HCT116 (cell line): ENCODE measurements around the gene MACROH2A2. TPM values are rescaled to one million over a fixed set of nuclear protein-coding genes. Genes with fewer than 3 reads are reported as not detected.

Experiments used
- ATAC-seq: fragments of 200-7000 bp; cut with Tn5 transposase; 2 replicates; pipeline ENCODE4 v1.9.1; 2020; ENCODE audit warnings: mild to moderate bottlenecking, moderate library complexity
- BruUV-seq: library from RNA; stranded (reverse); fragments of 400-500 nt; replicated peaks from 2 replicates; lab custom pipeline; 2021; lab: Mats Ljungman, UMichigan
- CTCF ChIA-PET: fragments of 300-600 bp; sonication (Branson Sonifier 250); formaldehyde crosslinking; loops from one replicate; lab custom pipeline; 2021; ENCODE audit warnings: antibody characterized with exemption; lab: Charles Lee
- POLR2A ChIA-PET: fragments of 300-600, 350-600 bp; sonication (Branson Sonifier 250); formaldehyde crosslinking; loops from one replicate; lab custom pipeline; 2021; ENCODE audit warnings: antibody characterized with exemption; lab: Charles Lee
- RAD21 ChIA-PET, 2 experiments: fragments of 300-600 bp; sonication (Branson Sonifier 250); formaldehyde crosslinking; loops; one replicate each; lab custom pipeline; 2023; ENCODE audit warnings: low total read pairs in 2 of 2; ENCODE audit not compliant: uncharacterized antibody in 2 of 2, unreplicated experiment in 2 of 2, low non-redundant PET in 1 of 2; lab: Charles Lee
- DNase-seq: peaks from one replicate; pipeline ENCODE4 v3.0.0-alpha.2; 2010; ENCODE audit warnings: low read depth, low spot score
- H2AFZ ChIP-seq: fragments of 200-600 bp; shearing (Covaris generic), sonication (generic); 2 replicates; pipeline ENCODE4 v1.6.1; 2017; ENCODE audit warnings: low read depth, mixed run types, mixed read lengths, antibody characterized with exemption, low read length; ENCODE audit not compliant: poor library complexity, severe bottlenecking
- H3K27ac ChIP-seq: 2 replicates; pipeline ENCODE4 v1.5.1; 2012; ENCODE audit warnings: low read depth, low read length
- H3K27me3 ChIP-seq: fragments of 200-600 bp; sonication (generic); 2 replicates; pipeline ENCODE4 v1.6.1; 2016; ENCODE audit warnings: mixed run types, low read length, mixed read lengths; ENCODE audit not compliant: insufficient read depth
- H3K36me3 ChIP-seq, 2 experiments: fragments of 200-500 bp in 1 of 2; fragments of 200-600 bp in 1 of 2; sonication (Bioruptor generic) in 1 of 2; sonication (generic) in 1 of 2; 2 replicates each; pipeline versions ENCODE4 v1.5.1 to v1.6.1; 2014 to 2016; ENCODE audit warnings: low read length in 2 of 2, inconsistent platforms in 1 of 2, mixed read lengths in 1 of 2, mixed run types in 1 of 2; ENCODE audit not compliant: insufficient read depth in 2 of 2, control insufficient read depth in 1 of 2
- H3K4me1 ChIP-seq, 2 experiments: fragments of 200-600 bp in 1 of 2; sonication (generic) in 1 of 2; 2 replicates each; pipeline versions ENCODE4 v1.5.1 to v1.6.1; 2012 to 2017; ENCODE audit warnings: low read length in 2 of 2, inconsistent platforms in 1 of 2, mild to moderate bottlenecking in 1 of 2, mixed read lengths in 1 of 2, mixed run types in 1 of 2, moderate library complexity in 1 of 2; ENCODE audit not compliant: insufficient read depth in 2 of 2, control insufficient read depth in 1 of 2
- H3K4me2 ChIP-seq: fragments of 200-600 bp; sonication (generic); 2 replicates; pipeline ENCODE4 v1.6.1; 2017; ENCODE audit warnings: mixed run types, low read length, mixed read lengths
- H3K4me3 ChIP-seq, 2 experiments: fragments of 200-600 bp in 1 of 2; sonication (generic) in 1 of 2; replicated peaks in 1 of 2; 2 replicates each; pipeline ENCODE4 v1.5.1; 2011 to 2016; ENCODE audit warnings: low read length in 2 of 2, control low read depth in 1 of 2, low read depth in 1 of 2, mild to moderate bottlenecking in 1 of 2, mixed read lengths in 1 of 2, mixed run types in 1 of 2
- H3K79me2 ChIP-seq: fragments of 200-600 bp; sonication (generic); 2 replicates; pipeline ENCODE4 v1.6.1; 2017; ENCODE audit warnings: mild to moderate bottlenecking, mixed run types, low read length, moderate library complexity, mixed read lengths; ENCODE audit not compliant: insufficient read depth
- H3K9ac ChIP-seq: fragments of 200-600 bp; sonication (generic); 2 replicates; pipeline ENCODE4 v1.6.1; 2016; ENCODE audit warnings: low read length, mixed read lengths
- H3K9me2 ChIP-seq: fragments of 200-600 bp; sonication (generic), shearing (Covaris generic); 2 replicates; pipeline ENCODE4 v1.6.1; 2017; ENCODE audit warnings: mixed run types, mild to moderate bottlenecking, moderate library complexity; ENCODE audit not compliant: insufficient read depth
- H3K9me3 ChIP-seq, 2 experiments: fragments of 200-500 bp in 1 of 2; fragments of 200-600 bp in 1 of 2; sonication (Bioruptor generic) in 1 of 2; sonication (generic) in 1 of 2; 2 replicates each; pipeline ENCODE4 v1.6.1; 2014 to 2017; ENCODE audit warnings: low read length in 2 of 2, mixed read lengths in 2 of 2, inconsistent platforms in 1 of 2, low read depth in 1 of 2, mild to moderate bottlenecking in 1 of 2, mixed run types in 1 of 2, moderate library complexity in 1 of 2; ENCODE audit not compliant: control insufficient read depth in 1 of 2, insufficient read depth in 1 of 2
- H4K20me1 ChIP-seq: fragments of 200-600 bp; sonication (generic), shearing (Covaris generic); 2 replicates; pipeline ENCODE4 v1.6.1; 2017; ENCODE audit warnings: mixed run types, mild to moderate bottlenecking, moderate library complexity; ENCODE audit not compliant: insufficient read depth
- CEBPB ChIP-seq: IDR thresholded peaks from 2 replicates; pipeline ENCODE4 v1.6.1; 2012; ENCODE audit warnings: low read depth
- EGR1 ChIP-seq: IDR thresholded peaks from 2 replicates; pipeline ENCODE4 v1.6.1; 2012; ENCODE audit warnings: low read depth
- EZH2 ChIP-seq: fragments of 200-600 bp; sonication (generic); IDR thresholded peaks from 2 replicates; pipeline ENCODE4 v1.6.1; 2017; ENCODE audit warnings: antibody characterized with exemption, mixed run types
- EZH2phosphoT487 ChIP-seq: fragments of 200-600 bp; IDR thresholded peaks from 2 replicates; pipeline ENCODE4 v1.6.1; 2018; ENCODE audit warnings: antibody characterized with exemption, borderline replicate concordance
- FOSL1 ChIP-seq: IDR thresholded peaks from 2 replicates; pipeline ENCODE4 v1.6.1; 2012; ENCODE audit warnings: low read depth
- POLR2AphosphoS5 ChIP-seq: IDR thresholded peaks from 2 replicates; pipeline ENCODE4 v1.6.1; 2011; ENCODE audit warnings: mild to moderate bottlenecking, low read depth, low read length, moderate library complexity
- RAD21 ChIP-seq: IDR thresholded peaks from 2 replicates; pipeline ENCODE4 v1.6.1; 2012; ENCODE audit warnings: low read depth, mild to moderate bottlenecking
- SIN3A ChIP-seq: IDR thresholded peaks from 2 replicates; pipeline ENCODE4 v1.6.1; 2012; ENCODE audit warnings: low read depth
- SRF ChIP-seq: IDR thresholded peaks from 2 replicates; pipeline ENCODE4 v1.6.1; 2012; ENCODE audit warnings: low read depth
- ZFX ChIP-seq: fragments of 450-650 bp; IDR thresholded peaks from 2 replicates; pipeline ENCODE4 v1.6.1; 2017
- ZNF274 ChIP-seq: fragments of 200-500 bp; sonication (Bioruptor generic); IDR thresholded peaks from 2 replicates; pipeline ENCODE4 v1.6.1; 2014; ENCODE audit warnings: mild to moderate bottlenecking, low read depth, low read length, inconsistent platforms
- intact Hi-C: fragments of 100-400 bp; cut with micrococcal nuclease; formaldehyde crosslinking; loops from 2 replicates; pipeline ENCODE4 v1.10.0; 2022
- total RNA-seq: library from RNA; stranded (reverse); gene quantifications from one replicate; pipeline ENCODE4 v1.2.1, GENCODE V29; 2021; ENCODE audit not compliant: unreplicated experiment
- TF ChIP-seq, protein P1 (sequence below), 3 experiments: fragments of 200-600 bp in 1 of 3; sonication (generic) in 1 of 3; IDR thresholded peaks in 2 of 3; conservative IDR thresholded peaks in 1 of 3; 2 replicates each; pipeline ENCODE4 v1.5.1; 2012 to 2017; ENCODE audit warnings: low read depth in 2 of 3, low read length in 2 of 3, antibody characterized with exemption in 1 of 3, borderline replicate concordance in 1 of 3, control low read depth in 1 of 3, mild to moderate bottlenecking in 1 of 3, mixed read lengths in 1 of 3, mixed run types in 1 of 3, moderate library complexity in 1 of 3; ENCODE audit not compliant: insufficient read depth in 1 of 3
- TF ChIP-seq, protein P2 (sequence below): IDR thresholded peaks from 2 replicates; pipeline ENCODE4 v1.6.1; 2011; ENCODE audit warnings: mild to moderate bottlenecking, low read length, moderate library complexity; ENCODE audit not compliant: insufficient replicate concordance; ENCODE audit errors: extremely low read depth
- TF ChIP-seq, protein P3 (sequence below): IDR thresholded peaks from 2 replicates; pipeline ENCODE4 v1.6.1; 2012
- TF ChIP-seq, protein P4 (sequence below): IDR thresholded peaks from 2 replicates; pipeline ENCODE4 v1.6.1; 2012; ENCODE audit warnings: low read depth

Gene MACROH2A2
- total RNA-seq, 1 experiment from 2014 or later: 41.4 TPM

DNA sequence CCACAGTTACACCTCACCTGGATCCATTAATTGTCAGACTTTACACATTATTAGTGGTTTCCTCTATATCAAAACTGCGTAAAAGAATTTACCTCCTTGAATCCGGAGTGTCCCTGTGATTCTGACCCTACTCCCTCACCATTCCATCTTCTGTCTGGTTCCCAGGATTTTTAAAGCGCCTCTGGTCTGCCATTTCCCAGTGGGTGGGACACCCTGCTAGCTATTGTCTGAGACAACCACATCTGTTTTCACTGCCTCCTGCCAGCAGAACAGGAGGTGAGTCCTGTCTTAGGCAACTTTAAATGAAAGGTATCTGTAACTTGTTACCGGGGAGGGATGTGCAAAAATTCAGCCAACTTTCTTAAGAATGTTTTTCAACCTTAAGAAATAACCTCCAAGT, 2.3 kb downstream of the MACROH2A2 start:
- Histone ChIP-seq H3K36me3 (no peaks in the 10 kb centered on the region), H4K20me1 (no peaks in the 10 kb centered on the region), H2AFZ (no peak overlapping the region), H3K4me3 (no peak overlapping the region), H3K4me2 (0 out of 2 replicates have a peak overlapping the region, but pooled peaks have one; percentile 95), H3K9me2 (no peaks in the 10 kb centered on the region), H3K27ac (no peak overlapping the region), H3K27me3 (no peaks in the 10 kb centered on the region), H3K9ac (no peak overlapping the region), H3K4me1 (peaks cover 12 to 29% of the 10 kb centered on the region in 2 experiments; a peak in 3 of 4 replicates), H3K79me2 (peaks cover 47% of the 10 kb centered on the region), H3K9me3 (no peaks in the 10 kb centered on the region)
- TF ChIP-seq ZFX (no peak), EZH2 (no peak), FOSL1 (no peak), POLR2AphosphoS5 (no peak), ZNF274 (no peak), CEBPB (no peak), SIN3A (no peak), RAD21 (no peak), SRF (no peak), EGR1 (no peak), EZH2phosphoT487 (no peak)
- TF ChIP-seq, protein P1, sequence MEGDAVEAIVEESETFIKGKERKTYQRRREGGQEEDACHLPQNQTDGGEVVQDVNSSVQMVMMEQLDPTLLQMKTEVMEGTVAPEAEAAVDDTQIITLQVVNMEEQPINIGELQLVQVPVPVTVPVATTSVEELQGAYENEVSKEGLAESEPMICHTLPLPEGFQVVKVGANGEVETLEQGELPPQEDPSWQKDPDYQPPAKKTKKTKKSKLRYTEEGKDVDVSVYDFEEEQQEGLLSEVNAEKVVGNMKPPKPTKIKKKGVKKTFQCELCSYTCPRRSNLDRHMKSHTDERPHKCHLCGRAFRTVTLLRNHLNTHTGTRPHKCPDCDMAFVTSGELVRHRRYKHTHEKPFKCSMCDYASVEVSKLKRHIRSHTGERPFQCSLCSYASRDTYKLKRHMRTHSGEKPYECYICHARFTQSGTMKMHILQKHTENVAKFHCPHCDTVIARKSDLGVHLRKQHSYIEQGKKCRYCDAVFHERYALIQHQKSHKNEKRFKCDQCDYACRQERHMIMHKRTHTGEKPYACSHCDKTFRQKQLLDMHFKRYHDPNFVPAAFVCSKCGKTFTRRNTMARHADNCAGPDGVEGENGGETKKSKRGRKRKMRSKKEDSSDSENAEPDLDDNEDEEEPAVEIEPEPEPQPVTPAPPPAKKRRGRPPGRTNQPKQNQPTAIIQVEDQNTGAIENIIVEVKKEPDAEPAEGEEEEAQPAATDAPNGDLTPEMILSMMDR (IDR thresholded peaks at IDR 0.05 in 2 of 3, conservative IDR thresholded peaks at IDR 0.05 in 1 of 3; ENCODE audit: borderline replicate concordance in 1 of 3, insufficient read depth in 1 of 3, low read depth in 2 of 3, low read length in 2 of 3): no peak
- TF ChIP-seq, protein P2, sequence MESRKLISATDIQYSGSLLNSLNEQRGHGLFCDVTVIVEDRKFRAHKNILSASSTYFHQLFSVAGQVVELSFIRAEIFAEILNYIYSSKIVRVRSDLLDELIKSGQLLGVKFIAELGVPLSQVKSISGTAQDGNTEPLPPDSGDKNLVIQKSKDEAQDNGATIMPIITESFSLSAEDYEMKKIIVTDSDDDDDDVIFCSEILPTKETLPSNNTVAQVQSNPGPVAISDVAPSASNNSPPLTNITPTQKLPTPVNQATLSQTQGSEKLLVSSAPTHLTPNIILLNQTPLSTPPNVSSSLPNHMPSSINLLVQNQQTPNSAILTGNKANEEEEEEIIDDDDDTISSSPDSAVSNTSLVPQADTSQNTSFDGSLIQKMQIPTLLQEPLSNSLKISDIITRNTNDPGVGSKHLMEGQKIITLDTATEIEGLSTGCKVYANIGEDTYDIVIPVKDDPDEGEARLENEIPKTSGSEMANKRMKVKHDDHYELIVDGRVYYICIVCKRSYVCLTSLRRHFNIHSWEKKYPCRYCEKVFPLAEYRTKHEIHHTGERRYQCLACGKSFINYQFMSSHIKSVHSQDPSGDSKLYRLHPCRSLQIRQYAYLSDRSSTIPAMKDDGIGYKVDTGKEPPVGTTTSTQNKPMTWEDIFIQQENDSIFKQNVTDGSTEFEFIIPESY: no peak
- TF ChIP-seq, protein P3, sequence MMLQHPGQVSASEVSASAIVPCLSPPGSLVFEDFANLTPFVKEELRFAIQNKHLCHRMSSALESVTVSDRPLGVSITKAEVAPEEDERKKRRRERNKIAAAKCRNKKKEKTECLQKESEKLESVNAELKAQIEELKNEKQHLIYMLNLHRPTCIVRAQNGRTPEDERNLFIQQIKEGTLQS: no peak
- TF ChIP-seq, protein P4, sequence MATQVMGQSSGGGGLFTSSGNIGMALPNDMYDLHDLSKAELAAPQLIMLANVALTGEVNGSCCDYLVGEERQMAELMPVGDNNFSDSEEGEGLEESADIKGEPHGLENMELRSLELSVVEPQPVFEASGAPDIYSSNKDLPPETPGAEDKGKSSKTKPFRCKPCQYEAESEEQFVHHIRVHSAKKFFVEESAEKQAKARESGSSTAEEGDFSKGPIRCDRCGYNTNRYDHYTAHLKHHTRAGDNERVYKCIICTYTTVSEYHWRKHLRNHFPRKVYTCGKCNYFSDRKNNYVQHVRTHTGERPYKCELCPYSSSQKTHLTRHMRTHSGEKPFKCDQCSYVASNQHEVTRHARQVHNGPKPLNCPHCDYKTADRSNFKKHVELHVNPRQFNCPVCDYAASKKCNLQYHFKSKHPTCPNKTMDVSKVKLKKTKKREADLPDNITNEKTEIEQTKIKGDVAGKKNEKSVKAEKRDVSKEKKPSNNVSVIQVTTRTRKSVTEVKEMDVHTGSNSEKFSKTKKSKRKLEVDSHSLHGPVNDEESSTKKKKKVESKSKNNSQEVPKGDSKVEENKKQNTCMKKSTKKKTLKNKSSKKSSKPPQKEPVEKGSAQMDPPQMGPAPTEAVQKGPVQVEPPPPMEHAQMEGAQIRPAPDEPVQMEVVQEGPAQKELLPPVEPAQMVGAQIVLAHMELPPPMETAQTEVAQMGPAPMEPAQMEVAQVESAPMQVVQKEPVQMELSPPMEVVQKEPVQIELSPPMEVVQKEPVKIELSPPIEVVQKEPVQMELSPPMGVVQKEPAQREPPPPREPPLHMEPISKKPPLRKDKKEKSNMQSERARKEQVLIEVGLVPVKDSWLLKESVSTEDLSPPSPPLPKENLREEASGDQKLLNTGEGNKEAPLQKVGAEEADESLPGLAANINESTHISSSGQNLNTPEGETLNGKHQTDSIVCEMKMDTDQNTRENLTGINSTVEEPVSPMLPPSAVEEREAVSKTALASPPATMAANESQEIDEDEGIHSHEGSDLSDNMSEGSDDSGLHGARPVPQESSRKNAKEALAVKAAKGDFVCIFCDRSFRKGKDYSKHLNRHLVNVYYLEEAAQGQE: no peak
- ATAC-seq (no peak), DNase-seq (no peak)
- ChIA-PET RAD21 (no interaction called here), CTCF (interaction anchor here (1.3 to 1.7 kb wide), 3 partner anchors 9 to 97 kb away, joined by 3 to 4 read pairs (median 3); partner anchors contain the start of gene TYSND1), POLR2A (no interaction called here)
- BruUV-seq: no TSS peak
- intact Hi-C loops: no loop called here
